K562 (cell line): Measurements from ENCODE around the gene PLEKHA7. TPM values are rescaled to one million over a fixed set of nuclear protein-coding genes. Genes with fewer than 3 reads are reported as not detected.
"Not testable (repeated sequence)": the region's sequence is repeated elsewhere in the genome, so short reads cannot be mapped to it uniquely, and the experiment has no call there.

Experiments used
- ATAC-seq: fragments of 200-7000 bp; cut with Tn5 transposase; 3 replicates; pipeline ENCODE4 v1.9.1; 2020; ENCODE audit warnings: moderate library complexity
- BruUV-seq: library from RNA; stranded (reverse); fragments of 400-500 nt; replicated peaks from 2 replicates; lab custom pipeline; 2021; lab: Mats Ljungman, UMichigan
- CTCF ChIA-PET: fragments of 300-600 bp; formaldehyde crosslinking; extraction: SDS; loops from one replicate; lab custom pipeline; 2021; ENCODE audit warnings: low intra/inter-chr PET ratio; lab: Yijun Ruan, JAX
- POLR2A ChIA-PET: fragments of 300-600, 350-650 bp; sonication (Branson Sonifier 250); formaldehyde crosslinking; extraction: SDS; loops from one replicate; lab custom pipeline; 2021; ENCODE audit warnings: antibody characterized with exemption, inconsistent platforms; lab: Yijun Ruan, JAX
- DNase-seq, 4 experiments: peaks; one replicate each; pipeline versions ENCODE4 v3.0.0 to v3.0.0-alpha.2; 2011 to 2018; ENCODE audit warnings: low spot score in 3 of 4, mixed read lengths in 3 of 4; ENCODE audit errors: extremely low read depth in 1 of 4
- FAIRE-seq: peaks from 2 replicates; lab custom pipeline; 2011; peaks lifted over from hg19 to GRCh38; lab: Jason Lieb, UNC
- H2AFZ ChIP-seq: 2 replicates; pipeline ENCODE4 v1.6.0; 2011; ENCODE audit warnings: low read depth, low read length, control low read depth, inconsistent platforms
- H3K27ac ChIP-seq: fragments of 200-600 bp; 3 replicates; pipeline ENCODE4 v1.8.0; 2011; ENCODE audit warnings: low read depth, mild to moderate bottlenecking, control low read depth, inconsistent platforms, low read length, moderate library complexity, mixed read lengths; ENCODE audit errors: extremely low read depth
- H3K27me3 ChIP-seq, 2 experiments: fragments of 300-600 bp in 1 of 2; 2 replicates in 1 of 2; 3 replicates in 1 of 2; pipeline versions ENCODE4 v1.6.0 to v1.8.0; 2011; ENCODE audit warnings: inconsistent platforms in 2 of 2, low read length in 2 of 2, mild to moderate bottlenecking in 1 of 2, mixed read lengths in 1 of 2, moderate library complexity in 1 of 2; ENCODE audit not compliant: control insufficient read depth in 2 of 2, insufficient read depth in 2 of 2
- H3K36me3 ChIP-seq: fragments of 300-600 bp; 3 replicates; pipeline ENCODE4 v1.8.0; 2011; ENCODE audit warnings: mild to moderate bottlenecking, low read length, inconsistent platforms; ENCODE audit not compliant: control insufficient read depth, insufficient read depth
- H3K4me1 ChIP-seq, 2 experiments: fragments of 200-600 bp in 1 of 2; replicated peaks in 1 of 2; 2 replicates in 1 of 2; 3 replicates in 1 of 2; pipeline versions ENCODE4 v1.5.1 to v1.8.0; 2011; ENCODE audit warnings: inconsistent platforms in 2 of 2, low read length in 2 of 2, mild to moderate bottlenecking in 1 of 2, mixed read lengths in 1 of 2, moderate library complexity in 1 of 2; ENCODE audit not compliant: control insufficient read depth in 2 of 2, insufficient read depth in 2 of 2
- H3K4me2 ChIP-seq: 2 replicates; pipeline ENCODE4 v1.6.1; 2011; ENCODE audit warnings: low read length, control low read depth, inconsistent platforms, mixed read lengths; ENCODE audit not compliant: insufficient read depth
- H3K4me3 ChIP-seq: fragments of 200-600 bp; sonication (generic), shearing (Covaris generic); 2 replicates; pipeline ENCODE4 v1.5.1; 2016; ENCODE audit warnings: control low read depth, inconsistent platforms
- H3K79me2 ChIP-seq: fragments of 200-600 bp; 3 replicates; pipeline ENCODE4 v1.8.0; 2011; ENCODE audit warnings: low read length, inconsistent platforms; ENCODE audit not compliant: control insufficient read depth, insufficient read depth
- H3K9ac ChIP-seq, 2 experiments: 2 replicates each; pipeline versions ENCODE4 v1.6.0 to v1.6.1; 2011; ENCODE audit warnings: low read depth in 2 of 2, low read length in 2 of 2, control low read depth in 1 of 2, inconsistent platforms in 1 of 2, mild to moderate bottlenecking in 1 of 2, mixed read lengths in 1 of 2; ENCODE audit not compliant: insufficient read depth in 1 of 2
- H3K9me1 ChIP-seq: one replicate; pipeline ENCODE4 v1.6.0; 2011; ENCODE audit warnings: inconsistent platforms, mild to moderate bottlenecking, low read length, moderate library complexity; ENCODE audit not compliant: control insufficient read depth, insufficient read depth
- H3K9me3 ChIP-seq: replicated peaks from 2 replicates; pipeline ENCODE4 v1.5.1; 2011; ENCODE audit warnings: low read depth, low read length, inconsistent platforms; ENCODE audit not compliant: control insufficient read depth, insufficient read depth
- H4K20me1 ChIP-seq: replicated peaks from 2 replicates; pipeline ENCODE4 v1.6.1; 2011; ENCODE audit warnings: low read length, inconsistent platforms, mixed read lengths; ENCODE audit not compliant: control insufficient read depth, insufficient read depth
- REST ChIP-seq, 2 experiments: fragments of 450-650 bp; formaldehyde crosslinking in 1 of 2; IDR thresholded peaks; 2 replicates each; pipeline versions ENCODE4 v1.4.0 to v1.6.1; 2014 to 2020; ENCODE audit warnings: mild to moderate bottlenecking in 2 of 2, borderline replicate concordance in 1 of 2, low read depth in 1 of 2
- RFX1 ChIP-seq: fragments of 450-650 bp; IDR thresholded peaks from 2 replicates; pipeline ENCODE4 v1.6.1; 2016; ENCODE audit warnings: mild to moderate bottlenecking, moderate library complexity
- WGBS: fragments of 100-300 bp; shearing (Covaris generic); methylation state at CpG from one replicate; pipeline ENCODE4 v1.1.6; 2016; ENCODE audit warnings: low coverage, mixed read lengths; ENCODE audit not compliant: insufficient coverage; ENCODE audit errors: missing lambda C conversion rate; 5-methylcytosine and 5-hydroxymethylcytosine counted together
- in situ Hi-C: fragments of 300-500 bp; cut with MboI; formaldehyde crosslinking; loops from 4 replicates; pipeline ENCODE4 v1.15.0; 2018; ENCODE audit warnings: inconsistent platforms, mixed read lengths
- intact Hi-C: fragments of 100-400 bp; cut with micrococcal nuclease; formaldehyde crosslinking; loops from 2 replicates; pipeline ENCODE4 v1.14.2; 2022
- polyA plus RNA-seq, 8 experiments: library from polyadenylated mRNA; depleted of rRNA in 4 of 8; stranded (reverse) in 5 of 8; unstranded in 3 of 8; fragments of >200 nt; fragmentation: Nextera tagmentation in 2 of 8; fragmentation: Illumina TruSeq in 1 of 8; extraction: Ambion mirVana in 2 of 8; extraction: Trizol in 1 of 8; gene quantifications; 2 replicates each; pipeline versions ENCODE4 v1.2.1 to v1.2.3, GENCODE V29; 2011 to 2014; ENCODE audit warnings: inconsistent platforms in 1 of 8, missing spikeins in 1 of 8
- total RNA-seq, 7 experiments: library from RNA; depleted of rRNA in 6 of 7; stranded (reverse); fragments of >200 nt in 6 of 7; fragmentation: Illumina TruSeq in 2 of 7; extraction: Trizol in 2 of 7; gene quantifications; 2 replicates each; pipeline versions ENCODE4 v1.2.1 to v1.2.3, GENCODE V29; 2011 to 2021; ENCODE audit warnings: low replicate concordance in 1 of 7

PLEKHA7 gene
- total and polyA plus RNA-seq, 9 of the 15 experiments (the other 6 are each of a cell fraction or from before 2014, with no cell fraction given) = 0.06 to 0.77 (median 0.20) TPM; not detected in 1

- peak; percentile 51 for TF ChIP-seq REST (IDR thresholded peaks at IDR 0.05; ENCODE audit: borderline replicate concordance)
- no peak for TF ChIP-seq REST (CRISPR knock-in tag; IDR thresholded peaks at IDR 0.05; ENCODE audit: low read depth)
- TF ChIP-seq RFX1 = no peak
These were observed 13.2 kb downstream of the PLEKHA7 start (continued) for GRCh38 chr11:17000987-17001386.

- H3K27me3 ChIP-seq = peaks cover 20 to 51% of the 10 kb centered on the region in 2 experiments
- H3K9me1 ChIP-seq, FAIRE-seq, H3K4me1 ChIP-seq, H3K4me3 ChIP-seq, H3K4me2 ChIP-seq, H3K36me3 ChIP-seq, in situ Hi-C loops, H3K79me2 ChIP-seq, H3K9ac ChIP-seq, H2AFZ ChIP-seq, BruUV-seq, CTCF ChIA-PET, H4K20me1 ChIP-seq, intact Hi-C loops, ATAC-seq, H3K9me3 ChIP-seq, H3K27ac ChIP-seq, DNase-seq: not testable (repeated sequence)
- 0% methylated on average over 1 of the region's 1 CpG for WGBS
- POLR2A ChIA-PET = interaction anchor here (1.1 kb wide), 1 partner anchor 10 kb away, joined by 3 read pairs; no protein-coding TSS in a partner anchor
These were observed 14.0 kb downstream of the PLEKHA7 start for GRCh38 chr11:17000253-17000652.
